H1 (cell line): Measurements from ENCODE around the gene PACS1. TPM values are rescaled to one million over a fixed set of nuclear protein-coding genes. Genes with fewer than 3 reads are reported as not detected.

Experiments
- CTCF ChIA-PET: fragments of 300-600 bp; sonication (Branson Sonifier 250); formaldehyde crosslinking; loops from one replicate; lab custom pipeline; 2021; ENCODE audit not compliant: partially characterized antibody; lab: Charles Lee
- POLR2A ChIA-PET: fragments of 300-600 bp; sonication (Branson Sonifier 250); formaldehyde crosslinking; loops from one replicate; lab custom pipeline; 2021; ENCODE audit warnings: inconsistent platforms; ENCODE audit not compliant: partially characterized antibody; lab: Charles Lee
- DNase-seq, 2 experiments: peaks; one replicate each; pipeline versions ENCODE4 v3.0.0 to v3.0.0-alpha.2; 2010 to 2022; ENCODE audit warnings: low spot score in 2 of 2, low read depth in 1 of 2, mixed read lengths in 1 of 2
- FAIRE-seq: peaks from 2 replicates; lab custom pipeline; 2011; peaks lifted over from hg19 to GRCh38; lab: Jason Lieb, UNC
- H2AFZ ChIP-seq: 2 replicates; pipeline ENCODE4 v1.8.1; 2012; ENCODE audit warnings: low read length, inconsistent platforms
- H2AK5ac ChIP-seq: 2 replicates; pipeline ENCODE4 v1.6.1; 2013; ENCODE audit warnings: low read depth, low read length
- H2BK120ac ChIP-seq: replicated peaks from 2 replicates; pipeline ENCODE3; 2013; ENCODE audit warnings: low read depth, low read length, inconsistent platforms
- H2BK12ac ChIP-seq: 2 replicates; pipeline ENCODE4 v1.6.1; 2013; ENCODE audit warnings: low read depth, low read length
- H2BK15ac ChIP-seq: 2 replicates; pipeline ENCODE4 v1.6.1; 2013; ENCODE audit warnings: low read length
- H2BK20ac ChIP-seq: 2 replicates; pipeline ENCODE4 v1.6.1; 2013; ENCODE audit warnings: low read length
- H2BK5ac ChIP-seq: 2 replicates; pipeline ENCODE4 v1.6.1; 2013; ENCODE audit warnings: low read depth, low read length
- H3K14ac ChIP-seq: 2 replicates; pipeline ENCODE4 v1.6.1; 2013; ENCODE audit warnings: inconsistent platforms; ENCODE audit not compliant: insufficient read length
- H3K18ac ChIP-seq: 2 replicates; pipeline ENCODE4 v1.6.1; 2013; ENCODE audit warnings: low read length; ENCODE audit errors: extremely low read depth
- H3K23ac ChIP-seq: 2 replicates; pipeline ENCODE4 v1.6.1; 2013; ENCODE audit warnings: inconsistent platforms; ENCODE audit not compliant: insufficient read length
- H3K23me2 ChIP-seq: 2 replicates; pipeline ENCODE4 v1.6.1; 2013; ENCODE audit warnings: low read depth, low read length
- H3K27ac ChIP-seq: 2 replicates; pipeline ENCODE4 v1.6.1; 2011; ENCODE audit warnings: low read depth, low read length, inconsistent platforms
- H3K27me3 ChIP-seq, 4 experiments: replicated peaks in 1 of 4; 1 replicate in 1 of 4; 2 replicates in 3 of 4; pipeline versions ENCODE4 v1.6.1 to v1.8.1; 2011 to 2013; ENCODE audit warnings: low read length in 3 of 4, mild to moderate bottlenecking in 3 of 4, inconsistent platforms in 2 of 4, mixed read lengths in 2 of 4, moderate library complexity in 1 of 4; ENCODE audit not compliant: control insufficient read depth in 3 of 4, insufficient read depth in 3 of 4; ENCODE audit errors: extremely low read depth in 1 of 4
- H3K36me3 ChIP-seq, 4 experiments: 2 replicates each; pipeline versions ENCODE4 v1.6.1 to v1.8.1; 2011 to 2013; ENCODE audit warnings: mild to moderate bottlenecking in 4 of 4, low read length in 3 of 4, moderate library complexity in 2 of 4, control low read depth in 1 of 4, inconsistent platforms in 1 of 4; ENCODE audit not compliant: insufficient read depth in 4 of 4, control insufficient read depth in 2 of 4
- H3K4ac ChIP-seq: replicated peaks from 2 replicates; pipeline ENCODE3; 2013; ENCODE audit warnings: low read length, low read depth, mixed read lengths, inconsistent platforms; ENCODE audit not compliant: insufficient read length
- H3K4me1 ChIP-seq, 4 experiments: replicated peaks in 1 of 4; 1 replicate in 1 of 4; 2 replicates in 3 of 4; pipeline versions ENCODE4 v1.6.1 to v1.8.1; 2011 to 2013; ENCODE audit warnings: low read length in 3 of 4, inconsistent platforms in 2 of 4, mixed read lengths in 1 of 4; ENCODE audit not compliant: insufficient read depth in 4 of 4, control insufficient read depth in 3 of 4
- H3K4me2 ChIP-seq, 2 experiments: 2 replicates each; pipeline versions ENCODE4 v1.6.1 to v1.8.1; 2011 to 2013; ENCODE audit warnings: low read depth in 2 of 2, low read length in 2 of 2, control low read depth in 1 of 2, inconsistent platforms in 1 of 2, mild to moderate bottlenecking in 1 of 2; ENCODE audit not compliant: insufficient read depth in 1 of 2
- H3K4me3 ChIP-seq, 4 experiments: fragments of 200-600, 300-600 bp in 1 of 4; sonication (generic), shearing (Covaris generic), sonication (Bioruptor Twin) in 1 of 4; 2 replicates each; pipeline versions ENCODE4 v1.5.1 to v1.8.1; 2011 to 2016; ENCODE audit warnings: low read length in 4 of 4, low read depth in 3 of 4, control low read depth in 2 of 4, inconsistent platforms in 2 of 4, mild to moderate bottlenecking in 2 of 4, mixed read lengths in 1 of 4, moderate library complexity in 1 of 4; ENCODE audit not compliant: insufficient read depth in 2 of 4; ENCODE audit errors: extremely low read depth in 1 of 4
- H3K56ac ChIP-seq: replicated peaks from 2 replicates; pipeline ENCODE3; 2013; ENCODE audit warnings: low read depth, mild to moderate bottlenecking, mixed read lengths, low read length, inconsistent platforms; ENCODE audit not compliant: insufficient read length
- H3K79me1 ChIP-seq: 2 replicates; pipeline ENCODE4 v1.6.1; 2013; ENCODE audit warnings: low read depth, low read length, control low read depth
- H3K79me2 ChIP-seq, 2 experiments: 2 replicates each; pipeline versions ENCODE4 v1.6.1 to v1.8.1; 2012 to 2013; ENCODE audit warnings: low read length in 2 of 2, mild to moderate bottlenecking in 2 of 2, inconsistent platforms in 1 of 2; ENCODE audit not compliant: insufficient read depth in 2 of 2, control insufficient read depth in 1 of 2
- H3K9ac ChIP-seq, 4 experiments: replicated peaks in 1 of 4; 1 replicate in 1 of 4; 2 replicates in 3 of 4; pipeline versions ENCODE4 v1.6.1 to v1.8.1; 2011 to 2013; ENCODE audit warnings: low read depth in 3 of 4, low read length in 3 of 4, control low read depth in 2 of 4, mild to moderate bottlenecking in 2 of 4, moderate library complexity in 2 of 4, inconsistent platforms in 1 of 4; ENCODE audit errors: extremely low read depth in 1 of 4
- H3K9me3 ChIP-seq, 2 experiments: 2 replicates each; pipeline versions ENCODE4 v1.6.1 to v1.8.1; 2012 to 2013; ENCODE audit warnings: mild to moderate bottlenecking in 2 of 2, moderate library complexity in 2 of 2, control low read depth in 1 of 2, inconsistent platforms in 1 of 2, low read depth in 1 of 2, low read length in 1 of 2, mixed read lengths in 1 of 2; ENCODE audit not compliant: insufficient read depth in 2 of 2
- H4K20me1 ChIP-seq, 2 experiments: replicated peaks in 1 of 2; 2 replicates each; pipeline versions ENCODE3 to v1.8.1; 2011 to 2013; ENCODE audit warnings: inconsistent platforms in 2 of 2, low read length in 2 of 2, mild to moderate bottlenecking in 1 of 2; ENCODE audit not compliant: insufficient read depth in 2 of 2, control insufficient read depth in 1 of 2
- H4K5ac ChIP-seq: 2 replicates; pipeline ENCODE4 v1.6.1; 2013; ENCODE audit warnings: low read length, low read depth, mixed read lengths, inconsistent platforms; ENCODE audit not compliant: insufficient read length
- H4K8ac ChIP-seq: 2 replicates; pipeline ENCODE4 v1.8.0; 2013; ENCODE audit warnings: mild to moderate bottlenecking, moderate library complexity, low read length, inconsistent platforms; ENCODE audit not compliant: insufficient read depth; ENCODE audit errors: extremely low read depth
- H4K91ac ChIP-seq: replicated peaks from 2 replicates; pipeline ENCODE3; 2013; ENCODE audit warnings: low read length, mixed read lengths, inconsistent platforms; ENCODE audit not compliant: insufficient read length
- ATF3 ChIP-seq: IDR thresholded peaks from 2 replicates; pipeline ENCODE4 v1.6.1; 2011; ENCODE audit warnings: low read depth, mild to moderate bottlenecking, low read length; ENCODE audit not compliant: insufficient read depth
- BACH1 ChIP-seq: IDR thresholded peaks from 2 replicates; pipeline ENCODE4 v1.6.1; 2012; ENCODE audit warnings: low read length, improper control_type of control experiment
- CHD1 ChIP-seq: IDR thresholded peaks from 2 replicates; pipeline ENCODE4 v1.6.1; 2012; ENCODE audit warnings: low read depth, low read length, improper control_type of control experiment
- CHD2 ChIP-seq: IDR thresholded peaks from 2 replicates; pipeline ENCODE4 v1.6.1; 2012; ENCODE audit warnings: low read length, improper control_type of control experiment
- EGR1 ChIP-seq: IDR thresholded peaks from 2 replicates; pipeline ENCODE4 v1.6.1; 2011; ENCODE audit warnings: low read depth, low read length, borderline replicate concordance
- FOSL1 ChIP-seq: IDR thresholded peaks from 2 replicates; pipeline ENCODE4 v1.6.1; 2011; ENCODE audit warnings: mild to moderate bottlenecking, low read depth, low read length, moderate library complexity; ENCODE audit not compliant: insufficient read depth
- POLR2A ChIP-seq, 2 experiments: IDR thresholded peaks; 1 replicate in 1 of 2; 2 replicates in 1 of 2; pipeline ENCODE4 v1.6.1; 2011; ENCODE audit warnings: low read depth in 2 of 2, low read length in 2 of 2, mild to moderate bottlenecking in 2 of 2; ENCODE audit errors: control extremely low read depth in 1 of 2
- POU5F1 ChIP-seq: IDR thresholded peaks from 2 replicates; pipeline ENCODE4 v1.6.1; 2011; ENCODE audit warnings: low read depth, mild to moderate bottlenecking, low read length, moderate library complexity
- RFX5 ChIP-seq: IDR thresholded peaks from 2 replicates; pipeline ENCODE4 v1.6.1; 2011; ENCODE audit warnings: low read depth, low read length, improper control_type of control experiment, borderline replicate concordance
- RNF2 ChIP-seq: fragments of 200-900, 300-1000 bp; sonication (generic); IDR thresholded peaks from 2 replicates; pipeline ENCODE4 v1.7.1; 2016; ENCODE audit warnings: borderline replicate concordance, low read depth, mild to moderate bottlenecking, antibody characterized with exemption, low read length; ENCODE audit not compliant: poor library complexity, severe bottlenecking; ENCODE audit errors: missing control alignments
- SRF ChIP-seq: IDR thresholded peaks from 2 replicates; pipeline ENCODE4 v1.6.1; 2011; ENCODE audit warnings: mild to moderate bottlenecking, low read depth, low read length, moderate library complexity
- TAF1 ChIP-seq: IDR thresholded peaks from 2 replicates; pipeline ENCODE4 v1.6.1; 2011; ENCODE audit warnings: mild to moderate bottlenecking, low read depth, low read length
- TEAD4 ChIP-seq: IDR thresholded peaks from 2 replicates; pipeline ENCODE4 v1.6.1; 2012; ENCODE audit warnings: low read depth, low read length, inconsistent platforms, mixed read lengths
- WGBS, 2 experiments: shearing (Covaris generic) in 1 of 2; methylation state at CpG; one replicate each; pipeline versions ENCODE4 v1.1.6 to v1.1.7; 2013 to 2015; ENCODE audit warnings: low lambda C conversion rate in 2 of 2, mixed read lengths in 2 of 2, inconsistent platforms in 1 of 2, low coverage in 1 of 2, missing lambda C conversion rate in 1 of 2; ENCODE audit not compliant: insufficient replicate concordance in 2 of 2, insufficient coverage in 1 of 2, insufficient read length in 1 of 2; ENCODE audit errors: extremely low coverage in 1 of 2, missing lambda C conversion rate in 1 of 2; 5-methylcytosine and 5-hydroxymethylcytosine counted together
- polyA plus RNA-seq, 7 experiments: library from polyadenylated mRNA; depleted of rRNA in 3 of 7; stranded (reverse) in 5 of 7; unstranded in 2 of 7; fragments of >200 nt in 5 of 7; fragments of 200-250 nt in 2 of 7; gene quantifications; 1 replicate in 5 of 7; 2 replicates in 1 of 7; 4 replicates in 1 of 7; pipeline versions ENCODE4 v1.2.1 to v1.2.3, GENCODE V29; 2011 to 2013; ENCODE audit warnings: missing spikeins in 2 of 7, mixed read lengths in 2 of 7
- total RNA-seq: library from RNA; stranded (reverse); fragmentation: NEBNext Ultra II Directional; extraction: Animal tissue kit (Norgen Biotek cat#: 25700); gene quantifications from 2 replicates; pipeline ENCODE4 v1.2.1, GENCODE V29; 2021

Gene PACS1
- total and polyA plus RNA-seq, 2 of the 8 experiments (the other 6 are each of a cell fraction or from before 2014, with no cell fraction given): 11.5 to 36.0 TPM

- Histone ChIP-seq H3K36me3 (no peaks in the 10 kb centered on the region), H4K20me1 (no peaks in the 10 kb centered on the region), H3K27ac (no peak overlapping the region), H3K4me1 (peaks cover 0 to 3% (median 1%) of the 10 kb centered on the region in 4 experiments; a peak in 1 of 7 replicates), H3K9me3 (no peaks in the 10 kb centered on the region), H3K18ac (no peak overlapping the region), H2BK15ac (no peak overlapping the region), H3K14ac (no peak overlapping the region), H3K4me2 (no peak overlapping the region), H3K23ac (no peak overlapping the region), H3K56ac (peak overlapping the region; percentile 30), H3K9ac (no peak overlapping the region), H3K79me1 (no peaks in the 10 kb centered on the region), H3K27me3 (peaks cover 0 to 18% (median 5%) of the 10 kb centered on the region in 4 experiments; a peak in 4 of 7 replicates), H3K4me3 (no peak overlapping the region), H4K5ac (no peak overlapping the region), H2BK5ac (no peak overlapping the region), H4K91ac (no peak overlapping the region), H3K4ac (no peak overlapping the region), H4K8ac (peak overlapping the region; percentile 68), H2BK12ac (no peak overlapping the region), H3K79me2 (no peaks in the 10 kb centered on the region), H3K23me2 (no peaks in the 10 kb centered on the region), H2BK120ac (no peak overlapping the region), H2AK5ac (no peak overlapping the region), H2AFZ (no peak overlapping the region), H2BK20ac (no peak overlapping the region)
- CTCF ChIA-PET: interaction anchor here (1.0 to 4.1 kb wide), 3 partner anchors 15 to 25 kb away, joined by 4 to 34 read pairs (median 7); no protein-coding TSS in a partner anchor
- WGBS, 2 experiments: 85% methylated on average over 14 of the region's 25 CpGs; no CpG with 5 or more reads in 1 of the 2 experiments
- FAIRE-seq: no peak
- no peak for DNase-seq
- POLR2A ChIA-PET: interaction anchor here (1.4 kb wide), 1 partner anchor 12 kb away, joined by 4 read pairs; no protein-coding TSS in a partner anchor
- TF ChIP-seq CHD1 (no peak), POLR2A (IDR thresholded peaks at IDR 0.05; ENCODE audit: control extremely low read depth in 1 of 2, low read depth in 2 of 2, low read length in 2 of 2) (no peak), ATF3 (no peak), CHD2 (no peak), TEAD4 (no peak), BACH1 (no peak), TAF1 (no peak), SRF (no peak), RFX5 (no peak), RNF2 (no peak), FOSL1 (no peak), EGR1 (no peak), POU5F1 (no peak)
These were observed 49.3 kb upstream of the PACS1 start for GRCh38 chr11:66020618-66021357.
